Bone marrow (tissue), 2 donors: ENCODE measurements around the gene KIRREL3.

Source experiments
- DNase-seq, 2 donors: peaks; one replicate each; lab custom pipeline; 2025; lab: John Stamatoyannopoulos, UW

Gene KIRREL3

GRCh38 chr11:126485986-126486635 is 514.5 kb downstream of the KIRREL3 start:
- no peak for DNase-seq

DNA sequence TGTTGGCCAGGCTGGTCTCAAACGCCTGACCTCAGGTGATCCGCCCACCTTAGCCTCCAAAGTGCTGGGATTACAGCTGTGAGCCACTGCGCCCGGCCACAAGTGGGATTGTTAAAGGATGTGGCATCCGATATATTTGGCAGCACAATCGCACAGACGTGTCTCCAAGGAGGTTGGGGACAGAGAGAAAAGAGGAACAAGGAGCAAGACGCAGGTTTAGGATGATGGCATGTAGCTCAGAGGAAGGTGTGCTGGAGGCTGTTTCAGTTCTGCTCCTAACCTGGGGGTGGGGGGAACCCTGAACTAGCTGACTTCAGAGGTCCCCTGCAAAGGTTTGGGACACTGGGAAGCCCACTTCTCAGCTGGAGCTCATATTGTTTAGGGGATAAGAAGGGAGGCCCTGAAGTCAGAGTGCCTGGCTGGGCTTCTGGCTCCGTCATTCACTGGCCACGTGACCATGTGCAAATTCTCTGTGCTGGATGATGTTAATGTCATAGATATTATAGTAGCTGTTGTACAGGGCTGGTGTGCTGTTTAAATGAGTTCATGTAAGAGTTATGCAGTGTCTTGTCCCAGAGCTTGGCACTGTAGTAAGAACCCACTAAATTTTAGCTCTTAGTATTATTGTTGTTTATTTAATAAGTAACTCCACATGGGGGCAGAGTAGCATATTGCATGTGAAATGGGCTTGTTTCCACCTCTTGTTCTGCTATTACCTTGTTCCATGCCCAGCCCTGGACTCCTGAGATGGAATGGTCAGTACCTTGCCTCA is 515.4 kb downstream of the KIRREL3 start:
- DNase-seq = no peak

DNA sequence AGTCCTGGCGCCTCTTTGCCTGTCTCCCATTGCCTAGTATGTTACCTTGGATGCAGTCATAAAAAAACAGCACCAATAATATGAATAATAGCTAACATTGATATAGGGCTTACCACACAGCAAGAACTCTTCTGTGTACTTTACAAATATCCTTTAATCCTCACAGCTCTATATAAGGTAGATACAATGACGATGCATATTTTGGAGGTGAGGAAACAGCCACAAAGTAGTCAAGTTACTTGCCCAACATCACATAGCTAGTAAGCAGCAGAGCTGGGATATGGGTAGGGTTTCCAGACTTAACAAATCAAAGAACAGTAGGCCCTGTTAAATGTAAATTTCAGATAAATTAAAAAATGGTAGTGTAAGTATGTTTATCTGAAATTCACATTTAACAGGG is 516.3 kb downstream of the KIRREL3 start:
- no peak for DNase-seq

GRCh38 chr11:126483621-126484195 is 516.9 kb downstream of the KIRREL3 start:
- DNase-seq = no peak

GRCh38 chr11:126482586-126483108 is 517.9 kb downstream of the KIRREL3 start:
- no peak for DNase-seq

GRCh38 chr11:126481303-126481680 is 519.3 kb downstream of the KIRREL3 start:
- DNase-seq = no peak

DNA sequence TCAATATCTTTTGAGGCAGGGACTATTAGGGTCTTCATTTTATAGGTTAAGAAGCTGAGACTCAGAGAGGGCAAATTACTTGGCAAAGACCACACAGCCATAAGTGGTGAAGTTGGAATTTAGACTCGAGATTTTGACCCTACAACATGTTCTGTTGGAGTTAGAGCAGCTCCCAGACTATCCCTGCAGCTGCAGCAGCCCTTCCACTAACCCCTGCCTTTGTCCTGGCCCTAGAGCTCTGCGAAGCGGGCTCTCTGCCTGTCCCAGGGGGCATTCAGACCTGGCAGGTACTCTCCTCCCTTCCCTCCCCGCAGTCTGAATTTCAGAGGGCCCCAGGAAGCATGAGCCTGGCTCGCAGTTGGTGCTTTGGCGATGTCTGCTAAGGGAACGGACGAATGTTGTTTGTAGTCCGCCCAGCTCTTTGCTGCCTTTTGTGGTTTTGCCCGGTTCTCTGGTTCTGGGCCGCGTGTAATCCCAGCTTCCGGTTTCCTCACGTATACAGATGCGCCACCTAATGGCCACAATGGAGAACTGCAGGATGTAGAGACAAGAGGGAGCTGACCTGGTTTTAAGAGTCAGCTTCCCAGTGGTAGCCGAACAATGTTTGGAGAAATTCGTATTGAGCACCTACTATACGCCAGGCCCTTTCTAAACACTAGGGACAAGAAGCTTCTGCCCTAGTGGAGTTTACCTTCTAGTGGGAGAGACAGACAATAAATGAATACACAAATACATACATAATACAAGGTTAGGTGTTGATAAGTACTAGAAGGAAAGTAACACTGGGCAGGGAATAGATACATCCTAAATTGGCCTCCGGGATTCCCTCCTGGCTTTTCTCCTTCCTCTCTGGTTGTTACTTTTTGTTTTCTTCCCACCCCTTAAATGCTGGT is 519.9 kb downstream of the KIRREL3 start:
- DNase-seq = peak; percentile 18 to 76

- no peak for DNase-seq
These were observed 520.6 kb downstream of the KIRREL3 start for GRCh38 chr11:126480015-126480409.

- DNase-seq = no peak
These were observed 521.2 kb downstream of the KIRREL3 start for GRCh38 chr11:126479178-126479930.

DNA sequence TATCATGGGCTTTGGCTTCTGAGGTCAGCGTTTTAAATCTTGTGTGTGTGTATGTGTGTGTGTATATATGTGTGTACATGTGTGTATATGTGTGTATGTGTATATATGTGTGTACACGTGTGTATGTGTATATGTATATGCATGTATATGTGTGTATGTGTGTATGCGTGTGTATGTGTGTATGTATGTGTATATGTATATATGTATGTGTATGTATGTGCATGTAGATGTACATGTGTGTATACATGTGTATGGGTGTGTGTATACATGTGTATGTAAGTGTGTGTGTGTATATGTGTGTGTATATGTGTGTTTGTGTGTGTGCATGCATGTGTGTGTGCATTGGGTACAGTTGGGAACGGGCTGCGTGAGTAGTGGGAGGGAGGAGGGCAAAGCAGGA is 522.1 kb downstream of the KIRREL3 start:
- DNase-seq = no peak

DNA sequence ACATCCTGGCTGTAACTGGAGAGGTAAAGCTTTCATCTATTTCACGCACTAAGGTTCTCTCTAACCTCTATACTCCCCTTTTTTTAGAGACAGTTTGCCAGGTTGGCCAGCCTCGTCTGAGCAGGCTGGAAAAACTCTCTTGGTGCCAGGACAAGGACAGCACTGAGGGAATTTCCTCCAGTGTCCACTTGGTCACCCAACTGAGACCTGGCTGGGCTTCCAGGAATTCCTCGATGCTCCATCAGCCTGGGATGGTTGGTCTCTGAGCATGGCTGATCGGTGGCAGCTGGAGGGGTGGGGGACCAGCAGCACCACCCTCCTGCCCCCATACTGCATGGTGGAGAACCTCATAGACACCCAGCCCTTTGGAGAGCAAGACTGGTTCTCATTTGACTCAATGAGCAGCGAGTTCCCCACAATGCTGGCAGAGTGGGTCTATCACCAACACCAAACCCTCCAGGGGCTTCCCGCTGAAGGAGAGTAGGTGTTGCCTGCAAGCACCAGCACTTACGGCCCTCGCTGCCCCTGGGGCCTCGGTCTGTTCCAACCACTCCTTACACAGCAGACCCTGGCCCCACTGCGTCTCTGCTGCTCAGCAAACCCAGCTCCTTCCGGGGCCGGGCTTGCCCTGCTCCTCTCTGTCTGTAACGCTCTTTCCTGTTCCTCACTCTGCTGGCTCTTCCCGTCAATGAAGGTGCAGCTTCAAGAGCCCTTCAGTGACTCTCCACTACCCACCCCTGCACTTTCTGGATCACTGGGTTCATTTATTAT is 522.9 kb downstream of the KIRREL3 start:
- peak in 1 of 2 donors; percentile 43 for DNase-seq

DNA sequence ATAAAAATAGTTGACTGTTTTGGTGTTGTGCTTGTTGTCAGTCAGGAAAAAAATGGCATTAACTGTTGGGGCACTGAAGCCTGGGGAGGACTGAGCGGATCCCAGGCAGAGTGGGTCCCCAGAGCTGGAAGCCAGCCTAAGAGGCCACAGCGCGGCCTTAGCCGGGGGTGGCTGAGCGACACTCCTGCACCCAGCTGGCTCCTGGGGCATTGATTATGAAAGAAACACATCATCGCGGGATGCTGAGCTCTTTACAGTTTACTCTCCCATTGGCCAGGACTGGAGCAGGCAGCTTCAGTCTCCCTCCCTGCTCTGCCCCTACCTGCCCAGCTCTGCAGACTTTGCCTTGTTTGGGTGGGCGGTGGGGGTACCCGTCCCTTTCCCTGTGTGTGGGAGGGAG is 523.6 kb downstream of the KIRREL3 start:
- no peak for DNase-seq

GRCh38 chr11:126476266-126476924 is 524.2 kb downstream of the KIRREL3 start:
- DNase-seq = no peak

DNA sequence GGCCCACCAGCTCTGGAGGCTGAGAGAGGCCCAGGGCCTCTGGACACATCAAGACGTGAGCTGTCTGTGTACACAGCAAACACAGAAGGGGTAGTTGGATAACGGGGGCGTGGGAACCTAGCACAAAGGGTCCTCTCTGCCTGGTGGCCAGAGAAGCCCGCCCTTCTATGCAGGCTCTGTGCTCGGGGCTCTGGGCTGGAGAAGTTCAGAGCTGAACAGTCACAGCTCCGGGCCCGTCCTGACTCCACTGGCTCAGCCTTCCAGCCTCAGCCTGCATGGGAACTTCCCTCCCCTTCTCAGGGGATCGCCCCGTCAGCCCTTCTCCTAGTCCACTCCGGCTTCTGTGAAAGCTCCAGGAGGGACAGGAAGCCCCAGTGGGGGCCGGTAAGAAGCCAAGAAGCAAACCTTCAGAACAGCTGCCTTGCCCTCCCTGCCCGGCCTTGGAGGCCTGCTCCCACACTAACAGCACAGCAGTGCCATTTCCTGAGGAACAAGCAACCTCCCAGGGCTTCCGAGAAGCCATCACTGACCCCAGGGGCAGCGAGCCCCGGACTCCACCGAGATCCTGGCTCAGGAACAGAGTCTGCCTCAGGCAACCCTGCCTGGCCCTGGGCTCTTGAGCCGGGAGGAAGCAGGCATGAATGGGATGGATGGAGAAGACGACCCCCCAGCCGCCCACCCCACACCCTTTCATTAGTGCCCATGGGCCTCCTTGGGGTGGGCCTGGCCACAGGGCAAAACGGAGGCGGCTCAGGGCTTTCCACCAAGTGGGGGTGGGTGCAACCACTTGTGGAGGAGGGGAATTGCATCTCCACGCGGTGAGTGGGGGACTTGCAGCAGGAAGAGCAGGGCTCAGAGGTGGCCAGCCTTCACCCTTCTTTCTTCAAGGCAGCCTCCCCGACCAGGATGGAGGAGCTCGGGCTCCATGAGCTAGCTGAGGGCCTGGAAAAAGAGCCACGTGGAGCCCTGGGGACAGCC is 525.3 kb downstream of the KIRREL3 start:
- peak in 1 of 2 donors; percentile 14 for DNase-seq

- no peak for DNase-seq
These were observed 526.4 kb downstream of the KIRREL3 start for GRCh38 chr11:126474220-126474619.

DNA sequence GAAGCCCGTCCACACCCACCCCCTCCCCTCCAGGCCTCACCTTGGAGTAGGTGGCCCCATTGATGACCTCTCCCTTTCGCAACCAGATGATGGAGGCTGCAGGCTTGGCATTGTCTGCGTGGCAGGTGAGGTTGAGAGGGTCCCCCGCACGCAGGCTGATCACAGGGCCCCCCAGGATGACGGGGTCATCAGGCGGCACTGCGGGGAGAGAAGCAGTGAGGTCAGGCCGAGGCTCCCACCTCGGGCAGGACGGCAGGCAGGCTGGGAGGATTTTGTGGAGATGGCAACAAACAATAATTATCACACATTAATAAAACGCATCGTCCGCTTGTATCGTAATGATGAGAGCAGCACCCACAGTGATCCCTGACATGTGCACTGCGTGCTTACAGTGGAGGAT is 527.3 kb downstream of the KIRREL3 start:
- DNase-seq = no peak

GRCh38 chr11:126469311-126469710 is 531.3 kb downstream of the KIRREL3 start:
- DNase-seq = no peak

GRCh38 chr11:126468102-126468521 is 532.5 kb downstream of the KIRREL3 start:
- peak in 1 of 2 donors; percentile 88 for DNase-seq

DNA sequence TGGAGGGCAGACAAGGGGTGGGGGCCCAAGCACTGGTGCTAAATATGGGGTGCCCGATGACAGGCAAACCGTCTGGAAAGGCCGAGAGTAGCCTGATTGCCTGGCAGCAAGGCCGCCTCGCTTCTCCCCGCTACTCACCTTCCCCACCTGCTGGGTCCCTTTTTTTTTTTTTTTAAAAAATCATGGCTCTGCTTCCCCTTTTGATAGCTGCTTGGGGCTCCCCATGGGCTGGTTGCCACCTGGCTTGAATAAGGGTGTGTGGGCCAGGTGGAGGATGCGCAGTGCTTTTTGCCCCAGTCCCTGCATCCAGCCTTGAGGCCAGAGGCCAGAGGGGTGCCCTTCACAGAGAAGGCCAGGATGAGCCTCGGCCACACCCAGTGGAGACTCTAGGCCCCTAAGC is 533.1 kb downstream of the KIRREL3 start:
- no peak for DNase-seq
